Adrenal gland (tissue), 5 donors: ENCODE data around the gene KLHDC4.

ENCODE experiments used
- CTCF ChIP-seq, 6 experiments: fragments of 450-650 bp in 4 of 6; fragments of 200-600 bp in 2 of 6; sonication (generic) in 1 of 6; IDR thresholded peaks; 1 replicate in 5 of 6; 2 replicates in 1 of 6; pipeline versions ENCODE4 v1.5.1 to v1.8.0; 2016 to 2021; ENCODE audit warnings: antibody characterized with exemption in 6 of 6, mild to moderate bottlenecking in 2 of 6, moderate library complexity in 1 of 6
- POLR2A ChIP-seq, 2 donors: fragments of 450-650 bp; IDR thresholded peaks; one replicate each; pipeline ENCODE4 v1.6.1; 2017; ENCODE audit warnings: antibody characterized with exemption in 2 of 2, mild to moderate bottlenecking in 2 of 2, moderate library complexity in 1 of 2
- donor health status: DM: no; HTN: no; CAD: no.

- TF ChIP-seq POLR2A (IDR thresholded peaks at IDR 0.05) (no peak), CTCF (IDR thresholded peaks at IDR 0.05) (no peak)
Measured at GRCh38 chr16:87762071-87762571, 3.7 kb downstream of the KLHDC4 start.
